Activated effector memory CD4-positive, alpha-beta T cell treated with Interleukin-2 at 50 U/mL for 16 hours (primary cell): Measurements from ENCODE around the gene JSRP1.

Experiments
- DNase-seq: peaks from one replicate; pipeline ENCODE4 v3.0.0-alpha.2; 2020

Gene JSRP1

DNA sequence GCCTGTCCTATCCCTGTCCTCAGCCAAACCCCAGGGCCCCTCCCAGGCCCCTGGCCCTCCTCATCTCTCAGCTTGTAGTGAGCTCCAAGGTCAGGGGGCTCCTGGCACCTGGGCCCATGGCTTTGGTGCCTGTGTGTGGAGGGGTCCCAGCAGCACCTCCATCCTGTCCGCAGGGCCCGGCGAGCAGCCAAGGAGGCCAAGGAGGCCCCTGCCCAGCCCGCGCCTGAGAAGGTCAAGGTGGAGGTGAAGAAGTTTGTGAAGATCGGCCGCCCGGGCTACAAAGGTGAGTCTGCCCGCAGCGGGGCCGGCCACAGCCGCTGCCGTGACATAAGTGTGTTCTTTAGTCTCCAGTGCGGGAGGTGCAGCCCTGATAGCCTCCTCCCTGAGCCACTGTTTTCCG lies 10.9 kb downstream of the JSRP1 start:
- DNase-seq: no peak

DNA sequence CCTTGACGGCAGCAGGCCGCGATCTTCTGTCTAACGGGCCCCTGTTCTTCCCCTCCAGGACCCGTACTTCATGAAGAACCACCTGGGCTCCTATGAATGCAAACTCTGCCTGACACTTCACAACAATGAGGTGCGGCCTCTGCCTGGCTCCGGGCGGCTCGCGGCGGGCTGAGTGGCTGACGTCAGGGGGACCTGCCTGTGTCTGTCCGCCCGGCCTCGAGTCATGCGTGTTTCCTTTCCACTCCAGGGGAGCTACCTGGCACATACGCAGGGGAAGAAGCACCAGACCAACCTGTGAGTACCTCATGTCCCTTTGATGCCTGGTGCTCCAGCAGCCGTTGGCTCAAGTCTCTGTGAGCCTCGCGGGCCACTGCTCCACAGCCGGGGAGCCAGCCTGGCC lies 11.7 kb downstream of the JSRP1 start:
- DNase-seq: no peak

GRCh38 chr19:2244125-2244411 lies 12.1 kb downstream of the JSRP1 start:
- DNase-seq: no peak

DNA sequence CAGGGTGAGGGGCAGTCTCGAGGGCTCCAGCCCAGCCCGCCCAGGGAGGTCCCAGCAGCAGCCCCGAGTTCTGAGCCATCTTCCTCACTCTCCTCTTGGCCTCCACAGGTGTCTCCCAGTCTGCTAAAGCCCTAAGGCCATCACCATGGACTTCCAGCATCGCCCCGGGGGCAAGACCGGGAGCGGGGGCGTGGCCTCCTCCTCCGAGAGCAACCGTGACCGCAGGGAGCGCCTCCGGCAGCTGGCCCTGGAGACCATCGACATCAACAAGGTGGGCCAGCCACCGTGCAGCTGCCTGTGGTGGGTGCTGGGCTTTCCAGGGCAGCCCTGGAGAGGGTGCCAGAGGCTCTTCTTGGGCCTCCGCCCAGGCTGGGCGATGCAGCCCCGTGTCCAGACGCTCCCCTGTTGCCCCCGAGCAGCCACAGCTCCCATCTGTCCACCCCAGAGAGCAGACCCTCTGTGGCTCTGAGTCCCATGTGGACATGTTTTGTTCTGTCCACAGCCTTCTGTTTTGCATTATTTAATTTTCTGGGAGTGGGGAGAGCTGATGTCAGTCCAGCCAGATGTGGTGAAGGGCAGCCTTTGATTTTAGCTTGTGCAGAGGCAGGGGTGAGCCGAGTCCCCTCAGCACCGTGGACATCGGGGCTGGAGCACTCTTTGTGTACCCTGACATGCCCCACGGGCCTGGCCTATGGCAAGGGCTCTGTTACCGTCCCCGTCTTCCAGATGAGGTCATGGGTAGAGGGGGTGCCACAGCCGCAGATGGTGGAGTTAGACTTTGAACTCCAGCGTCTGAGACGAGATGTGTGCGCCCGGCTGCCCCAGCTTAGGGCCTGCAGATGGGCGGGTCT lies 12.7 kb downstream of the JSRP1 start:
- no peak for DNase-seq

DNA sequence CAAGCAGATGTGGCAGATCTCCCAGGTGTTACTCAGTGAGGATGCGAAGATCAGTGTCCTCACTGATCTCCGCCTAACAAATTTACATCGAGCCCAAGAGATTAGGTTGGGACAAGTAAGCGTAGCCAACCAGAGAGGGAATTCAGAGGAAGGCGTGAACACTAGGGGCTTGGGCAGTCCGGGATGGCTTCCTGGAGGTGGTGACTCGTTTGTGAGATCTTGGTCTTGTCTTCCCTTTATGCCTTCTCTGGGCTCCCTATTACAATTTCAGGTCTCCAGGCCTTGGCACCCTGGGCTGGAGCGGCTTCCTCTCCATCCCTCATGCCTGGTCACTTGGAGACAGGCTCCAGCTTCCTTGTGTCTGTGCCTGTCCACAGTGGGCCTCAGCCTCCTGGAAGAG lies 13.4 kb downstream of the JSRP1 start:
- no peak for DNase-seq

DNA sequence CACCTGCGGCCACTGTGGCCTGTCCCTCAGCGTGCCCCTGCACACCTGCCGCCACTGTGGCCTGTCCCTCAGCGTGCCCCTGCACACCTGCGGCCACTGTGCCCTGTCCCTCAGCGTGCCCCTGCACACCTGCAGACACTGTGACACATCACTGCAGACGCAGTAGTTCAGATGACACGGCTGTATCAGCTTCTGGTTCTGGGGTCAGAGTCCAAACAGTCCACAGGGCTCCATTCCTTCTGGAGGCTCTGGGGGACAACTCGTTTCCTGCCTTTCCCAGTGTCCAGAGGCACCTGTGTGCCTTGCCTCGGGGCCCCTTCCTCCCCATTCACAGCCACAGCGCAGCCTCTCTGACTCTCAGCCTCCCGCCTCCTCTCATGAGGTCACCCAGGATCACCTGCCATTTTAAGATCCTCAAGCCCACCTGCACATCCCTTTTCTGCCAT lies 14.1 kb downstream of the JSRP1 start:
- DNase-seq: no peak

- no peak for DNase-seq
These were observed 15.1 kb downstream of the JSRP1 start for GRCh38 chr19:2240881-2241760.

DNA sequence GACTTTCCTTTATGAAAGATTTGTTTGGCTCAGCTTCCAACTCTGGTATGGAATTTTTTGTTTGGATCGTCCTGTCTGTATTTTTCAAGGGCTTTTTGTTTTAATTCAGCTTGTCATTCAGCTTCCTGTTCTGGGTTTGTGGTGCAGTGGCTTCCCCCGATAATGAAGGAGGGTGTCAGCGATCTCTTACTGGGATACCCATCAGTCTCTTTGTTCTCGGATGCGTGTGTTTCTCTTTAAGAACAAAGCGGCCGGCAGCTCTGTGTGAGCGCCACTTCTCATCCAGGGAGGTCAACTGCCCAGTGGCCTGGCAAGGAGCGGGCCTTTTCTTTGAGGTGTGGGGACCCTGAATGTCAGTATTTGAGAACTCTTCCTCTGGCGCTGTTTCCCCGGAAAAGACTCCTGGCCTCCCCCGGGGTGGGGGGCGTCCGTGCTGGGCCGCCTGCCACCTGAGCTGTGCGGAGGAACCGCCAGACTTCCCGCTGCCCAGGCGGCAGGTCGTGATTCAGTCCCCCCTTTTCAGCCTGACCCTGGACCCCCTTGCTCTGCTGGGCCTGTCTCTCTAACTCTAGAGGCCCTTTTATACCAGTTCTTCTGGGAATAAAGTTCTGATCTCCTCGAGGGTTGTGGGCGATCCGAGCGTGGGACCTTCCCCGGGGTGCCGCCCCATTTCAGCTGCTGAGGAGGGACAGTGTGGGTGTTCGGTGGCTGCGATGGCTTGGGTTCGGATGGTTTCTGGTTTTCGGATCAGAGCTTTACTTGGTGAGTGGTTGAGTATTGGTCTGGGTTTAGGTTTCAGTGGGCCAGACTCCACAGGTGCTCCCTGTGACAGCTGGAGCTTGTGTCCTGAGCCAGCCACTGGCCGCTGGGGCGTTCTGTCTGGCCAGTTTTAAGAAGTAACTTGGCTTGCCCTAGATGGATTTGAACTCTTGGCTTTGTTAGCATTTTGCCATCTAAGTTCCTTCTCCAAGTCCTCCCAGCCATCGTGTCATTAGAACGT lies 16.1 kb downstream of the JSRP1 start:
- no peak for DNase-seq

- DNase-seq: no peak
These were observed 17.0 kb downstream of the JSRP1 start for GRCh38 chr19:2239173-2239572.

- DNase-seq: no peak
These were observed 18.4 kb downstream of the JSRP1 start for GRCh38 chr19:2237869-2238153.

- DNase-seq: no peak
These were observed 19.0 kb downstream of the JSRP1 start for GRCh38 chr19:2237051-2237868.

GRCh38 chr19:2236314-2237050 lies 19.7 kb downstream of the JSRP1 start, which contains the start of the genes PLEKHJ1 and SF3A2:
Gene PLEKHJ1 (minus strand): TSS chr19:2236329. CDS start chr19:2236248, 81 bp downstream.
Gene SF3A2 (plus strand): TSS chr19:2236824. CDS start chr19:2243419, 6,595 bp downstream.
- peak; percentile 98 for DNase-seq

- DNase-seq: no peak
These were observed 20.2 kb downstream of the JSRP1 start for GRCh38 chr19:2236064-2236313.

DNA sequence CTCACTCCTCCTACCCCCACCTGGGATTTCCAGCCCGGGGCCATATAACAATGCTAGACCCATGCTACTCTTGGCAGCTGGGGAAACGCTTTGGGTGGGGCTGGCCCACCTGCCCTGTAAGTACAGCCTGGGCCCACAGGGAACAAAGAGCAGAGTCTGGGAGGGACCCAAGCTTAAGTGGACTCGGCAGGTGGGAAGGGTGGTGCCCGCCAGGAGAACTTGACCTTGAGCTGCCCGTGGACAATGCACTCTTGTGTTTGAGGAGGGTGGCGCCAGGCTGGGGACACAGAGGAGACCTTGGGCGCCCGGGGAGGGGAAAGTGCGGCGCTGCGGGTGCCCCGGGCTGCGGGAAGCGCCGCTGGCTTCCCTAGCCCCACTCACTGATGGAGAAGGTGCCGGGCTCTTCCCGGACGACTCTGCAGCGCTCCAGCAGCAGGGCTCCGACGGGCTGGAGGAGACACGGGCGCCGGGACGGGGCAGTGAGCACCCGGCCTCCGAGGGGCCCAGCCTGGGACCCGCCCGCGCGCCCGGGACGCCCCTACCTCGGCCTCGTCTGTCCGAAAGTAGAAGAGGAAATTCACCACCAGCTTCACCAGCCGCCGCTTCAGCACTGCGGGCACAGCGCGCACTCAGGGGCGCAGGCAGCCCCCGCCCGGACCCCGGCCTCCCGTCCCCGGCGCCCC lies 20.7 kb downstream of the JSRP1 start:
- DNase-seq: peak; percentile 23

DNA sequence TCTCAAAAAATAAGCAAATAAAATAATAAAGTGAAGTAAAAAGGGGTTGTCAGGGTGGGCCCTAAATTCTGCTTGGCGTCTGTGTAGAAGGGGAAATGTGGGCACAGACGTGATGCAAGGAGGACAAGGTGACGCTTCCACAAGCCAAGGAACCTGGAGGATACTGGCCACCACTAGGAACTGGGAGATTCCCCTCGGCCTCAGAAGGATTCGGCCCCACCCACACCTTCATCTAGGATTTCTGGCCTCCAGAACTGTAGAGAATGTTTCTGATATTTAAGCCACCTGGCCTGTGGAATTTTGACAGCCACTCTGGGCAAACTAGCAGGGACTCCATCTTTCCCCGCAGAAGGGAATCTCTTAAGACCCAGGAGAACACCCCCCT lies 21.2 kb downstream of the JSRP1 start:
- no peak for DNase-seq

- DNase-seq: no peak
These were observed 22.5 kb downstream of the JSRP1 start for GRCh38 chr19:2233601-2234280.

GRCh38 chr19:2232286-2233151 lies 23.7 kb downstream of the JSRP1 start:
- DNase-seq: no peak

DNA sequence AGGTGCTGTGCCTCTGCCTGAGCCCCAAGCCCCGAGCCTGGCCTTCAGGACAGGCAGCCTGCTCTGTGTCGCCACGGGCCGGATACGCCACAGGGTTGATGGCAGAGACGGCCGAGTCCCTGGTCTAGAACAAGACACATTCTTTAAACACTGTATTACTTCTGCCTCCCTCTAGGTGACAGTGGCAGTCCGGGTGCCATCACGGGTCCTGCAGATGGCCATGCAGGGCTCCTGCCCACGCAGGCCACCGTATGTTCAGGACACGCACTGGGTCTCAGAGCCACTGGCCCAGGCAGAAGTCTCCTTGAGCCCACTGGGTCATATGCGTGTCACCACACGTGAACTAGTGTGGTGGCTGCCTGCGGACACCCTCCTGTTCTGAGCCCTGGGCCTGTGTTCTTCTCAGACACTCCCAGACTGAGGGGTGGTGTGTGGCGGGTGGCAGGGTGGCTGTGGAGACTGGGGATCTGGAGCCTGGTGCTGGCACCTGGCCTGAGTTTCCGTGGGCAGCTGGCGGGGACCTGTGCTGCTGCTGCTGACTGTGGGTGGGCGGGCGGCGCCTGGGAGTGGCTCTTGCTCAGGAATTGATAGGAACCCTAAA lies 24.5 kb downstream of the JSRP1 start:
- no peak for DNase-seq
